ENCODE results near the gene PAK3. TPM values are rescaled to one million over a fixed set of nuclear protein-coding genes. Genes with fewer than 3 reads are reported as not detected.
A peak's percentile ranks its signal among the peaks of the same experiment; 100 is the strongest.

Gene PAK3
- polyA plus RNA-seq, 3 donors = not detected

GRCh38 chrX:111170017-111170416, 74.0 kb downstream of the PAK3 start:
- intact Hi-C loops (cut with micrococcal nuclease) = no loop called here
- Histone ChIP-seq H3K4me3 (replicated peaks in 1 of 3; ENCODE audit: low read depth in 2 of 3, low read length in 3 of 3) (no peak overlapping the region), H3K36me3 (replicated peaks in 1 of 2; ENCODE audit: control insufficient read depth in 1 of 2, insufficient read depth in 2 of 2, low read length in 2 of 2) (no peaks in the 10 kb centered on the region), H3K79me2 (ENCODE audit: insufficient read depth, low read length) (no peaks in the 10 kb centered on the region), H3K4me1 (ENCODE audit: control insufficient read depth in 1 of 2, insufficient read depth in 2 of 2, low read length in 2 of 2) (peaks cover 0 to 3% of the 10 kb centered on the region in 2 donors), H4K20me1 (ENCODE audit: insufficient read depth, low read length) (no peaks in the 10 kb centered on the region), H3K9me3 (replicated peaks in 1 of 2; ENCODE audit: control insufficient read depth in 1 of 2, insufficient read depth in 1 of 2, low read length in 2 of 2) (no peaks in the 10 kb centered on the region), H3K27me3 (ENCODE audit: control insufficient read depth in 2 of 2, insufficient read depth in 2 of 2, low read length in 2 of 2) (peaks cover 0 to 3% of the 10 kb centered on the region in 2 donors), H2AFZ (ENCODE audit: insufficient read depth, low read depth, low read length, poor library complexity, severe bottlenecking) (no peak overlapping the region), H3K9ac (ENCODE audit: insufficient read depth, low read length, poor library complexity, severe bottlenecking) (no peak overlapping the region), H3K27ac (ENCODE audit: low read depth in 1 of 2, low read length in 2 of 2) (no peak overlapping the region), H3K4me2 (replicated peaks; ENCODE audit: extremely low read depth, low read length, poor library complexity, severe bottlenecking) (no peak overlapping the region)
- peaks cover 15% of the 10 kb centered on the region for H3K4me1 Mint-ChIP-seq
- no peak overlapping the region for H3K27ac Mint-ChIP-seq
- TF ChIP-seq, protein P1, sequence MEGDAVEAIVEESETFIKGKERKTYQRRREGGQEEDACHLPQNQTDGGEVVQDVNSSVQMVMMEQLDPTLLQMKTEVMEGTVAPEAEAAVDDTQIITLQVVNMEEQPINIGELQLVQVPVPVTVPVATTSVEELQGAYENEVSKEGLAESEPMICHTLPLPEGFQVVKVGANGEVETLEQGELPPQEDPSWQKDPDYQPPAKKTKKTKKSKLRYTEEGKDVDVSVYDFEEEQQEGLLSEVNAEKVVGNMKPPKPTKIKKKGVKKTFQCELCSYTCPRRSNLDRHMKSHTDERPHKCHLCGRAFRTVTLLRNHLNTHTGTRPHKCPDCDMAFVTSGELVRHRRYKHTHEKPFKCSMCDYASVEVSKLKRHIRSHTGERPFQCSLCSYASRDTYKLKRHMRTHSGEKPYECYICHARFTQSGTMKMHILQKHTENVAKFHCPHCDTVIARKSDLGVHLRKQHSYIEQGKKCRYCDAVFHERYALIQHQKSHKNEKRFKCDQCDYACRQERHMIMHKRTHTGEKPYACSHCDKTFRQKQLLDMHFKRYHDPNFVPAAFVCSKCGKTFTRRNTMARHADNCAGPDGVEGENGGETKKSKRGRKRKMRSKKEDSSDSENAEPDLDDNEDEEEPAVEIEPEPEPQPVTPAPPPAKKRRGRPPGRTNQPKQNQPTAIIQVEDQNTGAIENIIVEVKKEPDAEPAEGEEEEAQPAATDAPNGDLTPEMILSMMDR (IDR thresholded peaks at IDR 0.05) = no peak
- peak overlapping the region in 1 of 2 donors; percentile 48 for H3K4me3 Mint-ChIP-seq
- peaks cover 0 to 8% (median 0%) of the 10 kb centered on the region in 3 donors for H3K27me3 Mint-ChIP-seq (ENCODE audit: low read depth in 3 of 3)
- no peaks in the 10 kb centered on the region for H3K36me3 Mint-ChIP-seq
- peak in 1 of 3 donors; percentile 5 for DNase-seq
- no CpG with 5 or more reads among the region's 1 CpG for WGBS (ENCODE audit: insufficient coverage)
- no peaks in the 10 kb centered on the region for H3K9me3 Mint-ChIP-seq

- no peaks in the 10 kb centered on the region for H3K9me3 ChIP-seq (replicated peaks in 1 of 2; ENCODE audit: control insufficient read depth in 1 of 2, insufficient read depth in 1 of 2, low read length in 2 of 2)
- intact Hi-C loops (cut with micrococcal nuclease) = no loop called here
- H2AFZ ChIP-seq (ENCODE audit: insufficient read depth, low read depth, low read length, poor library complexity, severe bottlenecking) = no peak overlapping the region
- no peaks in the 10 kb centered on the region for H3K79me2 ChIP-seq (ENCODE audit: insufficient read depth, low read length)
- H3K27ac ChIP-seq (ENCODE audit: low read depth in 1 of 2, low read length in 2 of 2) = no peak overlapping the region
- no peaks in the 10 kb centered on the region for H4K20me1 ChIP-seq (ENCODE audit: insufficient read depth, low read length)
- no CpG with 5 or more reads among the region's 2 CpGs for WGBS (ENCODE audit: insufficient coverage)
- H3K4me3 Mint-ChIP-seq = no peak overlapping the region
- no peak overlapping the region for H3K27ac Mint-ChIP-seq
- TF ChIP-seq, protein P1 (IDR thresholded peaks at IDR 0.05) = no peak
- H3K36me3 ChIP-seq (replicated peaks in 1 of 2; ENCODE audit: control insufficient read depth in 1 of 2, insufficient read depth in 2 of 2, low read length in 2 of 2) = no peaks in the 10 kb centered on the region
- H3K4me3 ChIP-seq (replicated peaks in 1 of 3; ENCODE audit: low read depth in 2 of 3, low read length in 3 of 3) = no peak overlapping the region
- no peaks in the 10 kb centered on the region for H3K36me3 Mint-ChIP-seq
- no peaks in the 10 kb centered on the region for H3K4me1 Mint-ChIP-seq
- no peaks in the 10 kb centered on the region for H3K4me1 ChIP-seq (ENCODE audit: control insufficient read depth in 1 of 2, insufficient read depth in 2 of 2, low read length in 2 of 2)
- peaks cover 0 to 2% (median 0%) of the 10 kb centered on the region in 3 donors for H3K27me3 Mint-ChIP-seq (ENCODE audit: low read depth in 3 of 3)
- no peak for DNase-seq
- no peak overlapping the region for H3K4me2 ChIP-seq (replicated peaks; ENCODE audit: extremely low read depth, low read length, poor library complexity, severe bottlenecking)
- no peak overlapping the region for H3K9ac ChIP-seq (ENCODE audit: insufficient read depth, low read length, poor library complexity, severe bottlenecking)
- H3K9me3 Mint-ChIP-seq = peaks cover 0 to 4% (median 0%) of the 10 kb centered on the region in 7 donors
- H3K27me3 ChIP-seq (ENCODE audit: control insufficient read depth in 2 of 2, insufficient read depth in 2 of 2, low read length in 2 of 2) = no peaks in the 10 kb centered on the region
These were observed 84.8 kb downstream of the PAK3 start for GRCh38 chrX:111180750-111181240.
